ENCODE results near the gene PFKFB1.

DNA sequence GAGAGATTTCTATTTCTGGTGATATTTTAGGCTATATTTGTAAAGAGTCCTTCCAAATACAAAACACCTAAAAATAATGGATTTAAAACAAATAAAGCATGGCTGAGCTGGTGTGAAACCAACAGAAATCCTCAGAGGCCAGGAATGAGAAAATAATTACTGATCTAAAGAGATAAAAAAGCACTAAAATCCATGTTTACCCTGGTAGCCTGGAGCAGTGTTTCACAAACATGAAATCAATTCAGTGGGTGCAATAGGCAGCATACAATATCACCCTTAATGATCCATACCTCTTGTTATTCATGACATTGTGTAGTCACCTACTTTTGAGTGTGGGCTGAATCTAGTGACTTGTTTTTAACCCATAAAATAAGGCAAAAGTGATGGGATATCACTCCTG lies 14.6 kb downstream of the PFKFB1 start:
- TF ChIP-seq, protein P1, sequence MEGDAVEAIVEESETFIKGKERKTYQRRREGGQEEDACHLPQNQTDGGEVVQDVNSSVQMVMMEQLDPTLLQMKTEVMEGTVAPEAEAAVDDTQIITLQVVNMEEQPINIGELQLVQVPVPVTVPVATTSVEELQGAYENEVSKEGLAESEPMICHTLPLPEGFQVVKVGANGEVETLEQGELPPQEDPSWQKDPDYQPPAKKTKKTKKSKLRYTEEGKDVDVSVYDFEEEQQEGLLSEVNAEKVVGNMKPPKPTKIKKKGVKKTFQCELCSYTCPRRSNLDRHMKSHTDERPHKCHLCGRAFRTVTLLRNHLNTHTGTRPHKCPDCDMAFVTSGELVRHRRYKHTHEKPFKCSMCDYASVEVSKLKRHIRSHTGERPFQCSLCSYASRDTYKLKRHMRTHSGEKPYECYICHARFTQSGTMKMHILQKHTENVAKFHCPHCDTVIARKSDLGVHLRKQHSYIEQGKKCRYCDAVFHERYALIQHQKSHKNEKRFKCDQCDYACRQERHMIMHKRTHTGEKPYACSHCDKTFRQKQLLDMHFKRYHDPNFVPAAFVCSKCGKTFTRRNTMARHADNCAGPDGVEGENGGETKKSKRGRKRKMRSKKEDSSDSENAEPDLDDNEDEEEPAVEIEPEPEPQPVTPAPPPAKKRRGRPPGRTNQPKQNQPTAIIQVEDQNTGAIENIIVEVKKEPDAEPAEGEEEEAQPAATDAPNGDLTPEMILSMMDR (IDR thresholded peaks at IDR 0.05), result no peak
- TF ChIP-seq POLR2AphosphoS5 (IDR thresholded peaks at IDR 0.05; ENCODE audit: low read depth, low read length) (no peak), TCF7L2 (IDR thresholded peaks at IDR 0.05; ENCODE audit: low read depth, low read length) (no peak)
- TF ChIP-seq, protein P2, sequence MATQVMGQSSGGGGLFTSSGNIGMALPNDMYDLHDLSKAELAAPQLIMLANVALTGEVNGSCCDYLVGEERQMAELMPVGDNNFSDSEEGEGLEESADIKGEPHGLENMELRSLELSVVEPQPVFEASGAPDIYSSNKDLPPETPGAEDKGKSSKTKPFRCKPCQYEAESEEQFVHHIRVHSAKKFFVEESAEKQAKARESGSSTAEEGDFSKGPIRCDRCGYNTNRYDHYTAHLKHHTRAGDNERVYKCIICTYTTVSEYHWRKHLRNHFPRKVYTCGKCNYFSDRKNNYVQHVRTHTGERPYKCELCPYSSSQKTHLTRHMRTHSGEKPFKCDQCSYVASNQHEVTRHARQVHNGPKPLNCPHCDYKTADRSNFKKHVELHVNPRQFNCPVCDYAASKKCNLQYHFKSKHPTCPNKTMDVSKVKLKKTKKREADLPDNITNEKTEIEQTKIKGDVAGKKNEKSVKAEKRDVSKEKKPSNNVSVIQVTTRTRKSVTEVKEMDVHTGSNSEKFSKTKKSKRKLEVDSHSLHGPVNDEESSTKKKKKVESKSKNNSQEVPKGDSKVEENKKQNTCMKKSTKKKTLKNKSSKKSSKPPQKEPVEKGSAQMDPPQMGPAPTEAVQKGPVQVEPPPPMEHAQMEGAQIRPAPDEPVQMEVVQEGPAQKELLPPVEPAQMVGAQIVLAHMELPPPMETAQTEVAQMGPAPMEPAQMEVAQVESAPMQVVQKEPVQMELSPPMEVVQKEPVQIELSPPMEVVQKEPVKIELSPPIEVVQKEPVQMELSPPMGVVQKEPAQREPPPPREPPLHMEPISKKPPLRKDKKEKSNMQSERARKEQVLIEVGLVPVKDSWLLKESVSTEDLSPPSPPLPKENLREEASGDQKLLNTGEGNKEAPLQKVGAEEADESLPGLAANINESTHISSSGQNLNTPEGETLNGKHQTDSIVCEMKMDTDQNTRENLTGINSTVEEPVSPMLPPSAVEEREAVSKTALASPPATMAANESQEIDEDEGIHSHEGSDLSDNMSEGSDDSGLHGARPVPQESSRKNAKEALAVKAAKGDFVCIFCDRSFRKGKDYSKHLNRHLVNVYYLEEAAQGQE (IDR thresholded peaks at IDR 0.05; ENCODE audit: insufficient read depth in 1 of 2, low read depth in 2 of 2, low read length in 1 of 2), result no peak

Data from Panc1 (cell line).